GM06990 (cell line): ENCODE measurements around the gene PRR14.

Experiments
- DNase-seq: peaks from one replicate; pipeline ENCODE4 v3.0.0-alpha.2; 2011; ENCODE audit not compliant: insufficient read length; ENCODE audit errors: extremely low read depth
- H3K27me3 ChIP-seq: replicated peaks from 2 replicates; pipeline ENCODE4 v1.6.0; 2011; ENCODE audit warnings: low read length; ENCODE audit not compliant: control insufficient read depth, insufficient read depth
- H3K36me3 ChIP-seq: 2 replicates; pipeline ENCODE4 v1.5.1; 2011; ENCODE audit warnings: low read length; ENCODE audit not compliant: control insufficient read depth, insufficient read depth
- H3K4me3 ChIP-seq: replicated peaks from 2 replicates; pipeline ENCODE4 v1.5.1; 2011; ENCODE audit warnings: low read depth, mild to moderate bottlenecking, control low read depth, low read length
- CTCF ChIP-seq: IDR thresholded peaks from 2 replicates; pipeline ENCODE4 v1.5.1; 2011; ENCODE audit warnings: low read length, control low read depth, mild to moderate bottlenecking, inconsistent platforms; ENCODE audit not compliant: insufficient read depth, poor library complexity, severe bottlenecking

The PRR14 gene

GRCh38 chr16:30668393-30668792, 17.6 kb downstream of the PRR14 start:
- no peak for DNase-seq
- H3K27me3 ChIP-seq = no peaks in the 10 kb centered on the region
- peaks cover 51% of the 10 kb centered on the region for H3K36me3 ChIP-seq
- H3K4me3 ChIP-seq = no peak overlapping the region
- no peak for TF ChIP-seq CTCF

DNA sequence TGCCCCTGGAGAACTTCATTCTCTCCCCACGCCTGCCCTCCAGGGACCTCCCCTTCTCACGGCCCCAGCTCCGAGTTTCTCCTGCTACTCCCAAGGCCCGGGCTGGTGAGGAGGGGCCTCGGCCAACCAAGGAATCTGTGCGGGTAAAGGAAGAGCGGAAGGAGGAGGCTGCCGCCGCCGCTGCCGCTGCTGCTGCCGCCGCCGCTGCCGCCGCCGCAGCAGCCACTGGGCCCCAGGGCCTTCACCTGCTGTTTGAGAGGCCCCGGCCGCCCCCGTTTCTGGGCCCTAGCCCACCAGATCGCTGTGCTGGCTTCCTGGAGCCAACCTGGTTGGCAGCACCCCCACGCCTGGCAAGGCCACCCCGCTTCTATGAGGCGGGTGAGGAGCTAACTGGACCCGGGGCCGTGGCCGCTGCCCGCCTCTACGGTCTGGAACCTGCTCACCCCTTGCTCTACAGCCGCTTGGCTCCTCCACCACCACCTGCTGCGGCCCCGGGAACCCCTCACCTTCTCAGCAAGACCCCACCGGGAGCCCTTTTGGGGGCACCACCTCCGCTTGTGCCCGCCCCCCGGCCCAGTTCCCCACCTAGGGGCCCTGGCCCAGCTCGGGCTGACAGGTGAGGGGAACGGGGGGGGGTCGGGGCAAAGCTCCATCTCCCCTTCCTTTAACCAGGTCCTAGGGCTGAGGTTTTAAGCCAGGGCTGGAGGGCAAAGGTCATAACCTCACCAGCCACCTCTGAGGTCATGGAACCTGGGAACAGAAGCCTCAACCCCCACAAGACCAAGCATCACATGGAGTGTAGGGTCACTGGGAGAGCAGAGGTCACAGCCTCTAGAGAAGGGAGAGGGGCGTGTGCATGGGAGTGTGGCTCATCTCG, 18.5 kb downstream of the PRR14 start:
- DNase-seq = no peak
- H3K4me3 ChIP-seq = no peak overlapping the region
- peaks cover 48% of the 10 kb centered on the region for H3K36me3 ChIP-seq
- no peaks in the 10 kb centered on the region for H3K27me3 ChIP-seq
- no peak for TF ChIP-seq CTCF

DNA sequence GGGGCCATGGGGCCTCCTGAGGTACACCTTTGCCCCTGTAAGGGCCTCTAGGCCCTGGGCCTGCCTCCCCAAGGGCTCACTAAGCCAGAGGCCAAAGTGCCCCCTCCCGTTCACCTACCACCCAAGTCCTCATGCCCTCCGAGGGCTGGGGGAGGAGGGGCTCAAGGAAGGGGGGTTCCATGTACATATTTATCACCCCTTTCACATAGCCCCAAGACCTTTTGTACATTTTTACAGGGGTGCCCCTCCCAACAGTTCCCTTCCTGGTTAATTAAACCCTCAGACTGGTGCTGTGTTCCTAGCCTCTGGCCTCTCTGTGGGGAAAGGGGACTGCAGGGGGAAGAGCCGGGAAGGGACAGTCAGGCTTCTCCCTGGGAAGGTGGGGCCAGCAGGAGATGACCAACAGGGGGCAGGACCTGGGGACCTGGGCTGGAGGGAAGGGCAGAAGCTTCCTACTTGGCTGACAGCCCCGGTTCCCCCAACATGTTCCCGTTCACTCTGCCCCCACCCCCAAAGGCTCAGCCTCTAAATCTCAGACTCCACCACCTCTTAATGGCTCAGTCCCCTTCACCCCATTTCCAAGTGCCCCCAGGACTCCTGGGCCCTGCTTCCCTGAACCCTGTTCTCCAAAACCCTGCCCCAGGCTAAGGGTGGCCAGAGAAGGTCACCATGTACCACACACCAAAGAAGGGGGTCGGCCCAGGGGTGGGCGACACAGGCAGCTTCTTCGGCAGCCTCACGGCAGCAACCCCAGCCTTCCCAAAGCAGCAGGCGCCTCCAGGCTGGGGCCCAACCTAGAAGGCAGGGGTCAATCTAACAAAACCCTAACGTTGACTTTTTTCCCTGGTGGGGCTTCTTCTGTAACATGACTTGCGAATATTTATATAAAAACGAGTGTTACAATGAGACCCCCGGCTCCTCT, 19.4 kb downstream of the PRR14 start:
- no peak for DNase-seq
- no peaks in the 10 kb centered on the region for H3K27me3 ChIP-seq
- H3K4me3 ChIP-seq = no peak overlapping the region
- peaks cover 40% of the 10 kb centered on the region for H3K36me3 ChIP-seq
- TF ChIP-seq CTCF = no peak

DNA sequence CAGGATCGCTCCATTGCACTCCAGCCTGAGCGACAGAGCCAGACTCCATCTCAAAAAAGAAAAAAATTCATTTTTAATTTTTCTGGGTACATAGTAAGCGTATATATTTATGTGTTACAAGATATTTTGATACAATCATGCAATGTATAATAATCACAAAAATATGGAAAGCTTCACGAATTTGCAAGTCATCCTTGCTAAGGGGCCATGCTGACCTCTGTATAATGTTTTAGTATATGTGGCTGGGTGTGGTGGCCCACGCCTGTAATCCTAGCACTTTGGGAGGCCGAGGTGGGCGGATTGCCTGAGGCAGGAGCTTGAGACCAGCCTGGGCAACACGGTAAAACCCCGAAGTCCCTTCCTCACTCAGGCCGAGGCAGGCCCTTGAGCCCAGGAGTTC, 24.4 kb downstream of the PRR14 start:
- DNase-seq = no peak
- Histone ChIP-seq H3K36me3 (peaks cover 4% of the 10 kb centered on the region), H3K4me3 (no peak overlapping the region), H3K27me3 (no peaks in the 10 kb centered on the region)
- TF ChIP-seq CTCF = no peak

- H3K27me3 ChIP-seq = no peaks in the 10 kb centered on the region
- no peak overlapping the region for H3K4me3 ChIP-seq
- no peak for TF ChIP-seq CTCF
- H3K36me3 ChIP-seq = no peaks in the 10 kb centered on the region
- no peak for DNase-seq
Measured at GRCh38 chr16:30677931-30678585, 27.3 kb downstream of the PRR14 start.
